Measurements from ENCODE around the gene KRT23.

Gene KRT23

DNA sequence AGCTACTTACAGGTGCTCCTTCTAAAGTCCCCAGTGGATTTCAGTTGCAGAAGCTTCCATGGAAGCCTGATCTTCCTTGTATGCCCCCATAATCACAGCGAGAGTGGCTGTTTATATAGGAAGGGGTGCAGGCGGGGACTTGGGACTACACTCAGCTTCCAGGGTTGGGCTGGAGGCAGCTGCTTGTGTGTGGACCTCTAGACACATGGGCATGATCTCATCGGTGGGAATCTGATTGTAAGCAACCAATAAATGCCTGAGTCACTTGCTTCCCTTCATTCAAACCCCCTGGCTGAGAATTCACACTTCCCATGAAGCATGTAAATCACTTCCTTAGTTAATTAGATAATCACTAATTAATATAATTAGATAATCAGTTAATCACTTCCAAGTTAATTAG lies 51.4 kb downstream of the KRT23 start:
- TF ChIP-seq, protein P1, sequence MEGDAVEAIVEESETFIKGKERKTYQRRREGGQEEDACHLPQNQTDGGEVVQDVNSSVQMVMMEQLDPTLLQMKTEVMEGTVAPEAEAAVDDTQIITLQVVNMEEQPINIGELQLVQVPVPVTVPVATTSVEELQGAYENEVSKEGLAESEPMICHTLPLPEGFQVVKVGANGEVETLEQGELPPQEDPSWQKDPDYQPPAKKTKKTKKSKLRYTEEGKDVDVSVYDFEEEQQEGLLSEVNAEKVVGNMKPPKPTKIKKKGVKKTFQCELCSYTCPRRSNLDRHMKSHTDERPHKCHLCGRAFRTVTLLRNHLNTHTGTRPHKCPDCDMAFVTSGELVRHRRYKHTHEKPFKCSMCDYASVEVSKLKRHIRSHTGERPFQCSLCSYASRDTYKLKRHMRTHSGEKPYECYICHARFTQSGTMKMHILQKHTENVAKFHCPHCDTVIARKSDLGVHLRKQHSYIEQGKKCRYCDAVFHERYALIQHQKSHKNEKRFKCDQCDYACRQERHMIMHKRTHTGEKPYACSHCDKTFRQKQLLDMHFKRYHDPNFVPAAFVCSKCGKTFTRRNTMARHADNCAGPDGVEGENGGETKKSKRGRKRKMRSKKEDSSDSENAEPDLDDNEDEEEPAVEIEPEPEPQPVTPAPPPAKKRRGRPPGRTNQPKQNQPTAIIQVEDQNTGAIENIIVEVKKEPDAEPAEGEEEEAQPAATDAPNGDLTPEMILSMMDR (IDR thresholded peaks at IDR 0.05; ENCODE audit: low read depth, low read length) = no peak
- DNase-seq (ENCODE audit: extremely low read depth, low read depth) = no peak

DNA sequence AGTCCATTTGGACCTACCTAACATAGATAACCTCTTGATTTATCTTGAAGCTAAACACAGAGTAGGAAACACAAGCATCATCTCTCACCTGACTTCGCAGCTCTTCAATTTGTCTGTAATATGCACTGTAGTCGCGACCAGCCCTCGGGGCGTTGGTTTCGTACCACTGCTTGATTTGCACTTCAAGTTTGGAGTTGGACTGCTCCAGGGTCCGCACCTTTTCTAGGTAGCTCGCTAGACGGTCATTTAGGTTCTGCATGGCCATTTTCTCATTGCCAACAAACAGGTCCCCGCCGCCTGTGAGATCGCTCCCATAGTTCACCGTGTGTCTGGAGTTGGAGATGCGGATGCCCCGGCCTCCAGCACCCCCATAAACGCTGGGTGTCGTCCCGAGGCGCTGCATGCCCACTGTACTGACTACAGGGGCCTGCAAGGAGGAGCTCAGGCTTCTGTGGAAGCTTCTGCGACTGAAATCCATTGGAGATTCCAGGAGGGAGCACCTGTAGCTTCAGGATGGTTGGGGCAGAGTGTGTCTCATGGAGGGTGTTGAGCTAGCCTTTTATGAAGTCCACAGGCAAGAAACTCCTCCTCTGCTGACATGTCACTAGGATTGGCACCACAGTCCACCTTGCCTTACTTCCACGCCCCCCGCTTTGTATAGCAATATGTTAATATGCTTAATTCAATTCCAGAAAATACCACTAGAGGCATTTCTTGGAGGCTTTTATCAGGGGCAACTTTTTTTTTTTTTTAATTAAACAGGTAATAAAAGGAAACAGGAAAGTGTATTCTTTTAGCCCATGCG lies 52.5 kb downstream of the KRT23 start, which contains the start of gene KRT20:
Gene KRT20, minus strand, starts transcription at position 535 of the 805 bp plus-strand sequence. Its CDS starts 57 bp downstream, at position 478.
- TF ChIP-seq, protein P1 (IDR thresholded peaks at IDR 0.05; ENCODE audit: low read depth, low read length) = no peak
- DNase-seq (ENCODE audit: extremely low read depth, low read depth) = no peak

DNA sequence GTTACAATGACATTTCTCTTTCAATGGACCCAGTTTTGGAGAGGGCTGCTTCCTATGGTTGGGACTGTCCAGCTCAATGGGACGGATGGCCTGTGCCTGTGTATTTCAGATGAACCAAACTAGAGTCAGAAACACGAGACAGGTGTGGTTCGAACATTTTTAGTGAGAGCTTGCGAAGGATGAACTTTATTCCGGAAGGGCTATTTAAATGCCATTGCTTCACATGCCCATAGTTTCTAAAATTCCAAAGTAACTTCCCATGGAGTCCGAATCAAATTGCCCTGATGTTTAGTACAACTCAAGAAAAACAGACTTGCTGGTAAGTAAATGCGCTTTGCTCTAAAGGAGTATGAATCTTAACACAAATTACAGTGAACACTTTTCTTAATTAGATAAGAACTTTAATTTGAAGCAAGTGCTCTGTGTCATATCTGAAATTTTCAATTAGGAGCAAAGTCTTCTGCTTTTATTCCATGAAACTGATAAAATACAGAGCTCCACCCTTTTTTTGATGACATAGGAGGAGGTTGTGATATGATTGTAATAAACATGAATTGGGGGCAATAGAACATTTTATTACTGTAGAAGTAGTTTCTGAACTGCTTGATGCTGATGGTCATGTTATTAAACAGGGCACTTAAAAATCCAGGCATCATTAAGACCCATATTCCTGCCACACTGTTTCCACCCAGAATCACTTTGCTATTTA lies 53.7 kb downstream of the KRT23 start:
- DNase-seq (ENCODE audit: extremely low read depth, low read depth) = no peak
- TF ChIP-seq, protein P1 (IDR thresholded peaks at IDR 0.05; ENCODE audit: low read depth, low read length) = no peak

DNA sequence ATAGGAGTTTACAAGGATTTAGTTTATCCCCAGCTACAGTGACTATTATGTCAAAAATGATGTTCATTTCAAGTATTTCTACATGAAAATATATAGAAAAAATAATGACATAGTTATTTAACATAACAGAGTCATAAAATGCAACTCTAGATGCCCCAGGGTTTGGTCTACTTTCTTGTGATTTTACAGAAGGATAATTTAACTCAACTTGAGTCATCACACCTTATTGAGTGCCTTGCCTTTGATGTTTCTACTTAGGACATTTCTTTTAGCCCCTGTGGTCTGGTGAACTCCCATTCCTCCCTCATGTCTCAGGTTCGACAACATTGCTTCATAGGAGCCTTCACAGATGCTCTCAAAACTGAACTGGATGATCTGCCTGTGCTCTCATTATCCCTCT lies 54.4 kb downstream of the KRT23 start:
- no peak for DNase-seq (ENCODE audit: extremely low read depth, low read depth)
- TF ChIP-seq, protein P1 (IDR thresholded peaks at IDR 0.05; ENCODE audit: low read depth, low read length) = no peak

DNA sequence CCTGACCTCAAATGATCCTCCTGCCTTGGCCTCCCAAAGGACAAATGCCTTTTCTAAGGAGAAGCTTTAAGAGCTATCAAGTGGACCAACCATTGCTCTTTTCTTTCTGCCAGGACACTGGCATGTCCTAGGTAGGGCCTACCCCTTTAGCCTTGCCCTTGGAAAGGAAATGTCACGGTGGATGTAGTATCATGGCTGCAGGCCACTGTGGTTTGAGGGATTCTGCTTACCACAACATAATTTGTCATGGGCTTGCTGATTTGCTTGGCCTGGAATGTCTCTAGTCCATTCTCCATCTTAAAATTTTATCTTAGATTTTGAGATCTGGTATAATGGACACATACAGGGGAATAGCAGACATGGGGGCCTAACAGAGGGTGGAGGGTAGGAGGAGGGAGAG lies 58.4 kb downstream of the KRT23 start:
- no peak for DNase-seq (ENCODE audit: extremely low read depth, low read depth)
- TF ChIP-seq, protein P1 (IDR thresholded peaks at IDR 0.05; ENCODE audit: low read depth, low read length) = no peak

DNA sequence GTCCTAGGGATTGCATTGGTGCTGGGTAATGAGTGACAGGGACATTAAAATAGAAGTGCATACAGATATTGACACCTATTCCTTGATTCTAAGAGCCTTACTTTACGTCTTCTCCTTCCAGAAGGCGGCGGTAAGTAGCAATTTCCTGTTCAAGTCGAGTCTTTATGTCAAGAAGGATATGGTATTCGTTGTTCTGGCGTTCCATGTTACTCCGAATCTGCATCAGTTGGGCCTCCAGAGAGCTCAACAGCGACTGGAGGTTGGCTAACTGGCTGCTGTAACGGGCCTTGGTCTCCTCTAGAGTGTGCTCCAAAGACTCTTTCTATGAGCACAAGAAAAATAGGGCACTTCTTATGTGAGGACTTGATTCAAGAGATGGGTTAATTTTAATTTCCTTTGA lies 59.4 kb downstream of the KRT23 start:
- TF ChIP-seq, protein P1 (IDR thresholded peaks at IDR 0.05; ENCODE audit: low read depth, low read length) = no peak
- no peak for DNase-seq (ENCODE audit: extremely low read depth, low read depth)

DNA sequence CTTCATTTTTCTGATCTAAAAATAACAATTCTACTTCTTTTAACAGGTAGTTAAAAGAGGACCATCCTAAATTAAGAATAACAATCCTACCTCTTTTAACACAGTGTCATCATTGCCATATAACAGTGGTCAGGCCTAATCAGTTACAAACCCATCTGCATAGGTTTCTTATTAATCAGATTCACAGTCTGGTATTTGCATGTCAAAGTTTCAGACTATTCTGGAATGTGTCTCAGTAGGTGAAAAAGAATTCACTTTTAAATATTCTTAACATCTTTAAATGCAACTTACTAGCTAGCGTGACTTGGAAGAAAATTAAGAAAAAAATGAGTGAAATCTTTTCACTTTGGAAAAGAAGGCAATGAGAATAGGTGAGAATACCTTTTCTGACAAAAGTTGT lies 63.6 kb downstream of the KRT23 start:
- DNase-seq (ENCODE audit: extremely low read depth, low read depth) = no peak
- TF ChIP-seq, protein P1 (IDR thresholded peaks at IDR 0.05; ENCODE audit: low read depth, low read length) = no peak
